Measurements from ENCODE around the gene PUSL1.

Gene PUSL1, protein sequence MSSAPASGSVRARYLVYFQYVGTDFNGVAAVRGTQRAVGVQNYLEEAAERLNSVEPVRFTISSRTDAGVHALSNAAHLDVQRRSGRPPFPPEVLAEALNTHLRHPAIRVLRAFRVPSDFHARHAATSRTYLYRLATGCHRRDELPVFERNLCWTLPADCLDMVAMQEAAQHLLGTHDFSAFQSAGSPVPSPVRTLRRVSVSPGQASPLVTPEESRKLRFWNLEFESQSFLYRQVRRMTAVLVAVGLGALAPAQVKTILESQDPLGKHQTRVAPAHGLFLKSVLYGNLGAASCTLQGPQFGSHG

DNA sequence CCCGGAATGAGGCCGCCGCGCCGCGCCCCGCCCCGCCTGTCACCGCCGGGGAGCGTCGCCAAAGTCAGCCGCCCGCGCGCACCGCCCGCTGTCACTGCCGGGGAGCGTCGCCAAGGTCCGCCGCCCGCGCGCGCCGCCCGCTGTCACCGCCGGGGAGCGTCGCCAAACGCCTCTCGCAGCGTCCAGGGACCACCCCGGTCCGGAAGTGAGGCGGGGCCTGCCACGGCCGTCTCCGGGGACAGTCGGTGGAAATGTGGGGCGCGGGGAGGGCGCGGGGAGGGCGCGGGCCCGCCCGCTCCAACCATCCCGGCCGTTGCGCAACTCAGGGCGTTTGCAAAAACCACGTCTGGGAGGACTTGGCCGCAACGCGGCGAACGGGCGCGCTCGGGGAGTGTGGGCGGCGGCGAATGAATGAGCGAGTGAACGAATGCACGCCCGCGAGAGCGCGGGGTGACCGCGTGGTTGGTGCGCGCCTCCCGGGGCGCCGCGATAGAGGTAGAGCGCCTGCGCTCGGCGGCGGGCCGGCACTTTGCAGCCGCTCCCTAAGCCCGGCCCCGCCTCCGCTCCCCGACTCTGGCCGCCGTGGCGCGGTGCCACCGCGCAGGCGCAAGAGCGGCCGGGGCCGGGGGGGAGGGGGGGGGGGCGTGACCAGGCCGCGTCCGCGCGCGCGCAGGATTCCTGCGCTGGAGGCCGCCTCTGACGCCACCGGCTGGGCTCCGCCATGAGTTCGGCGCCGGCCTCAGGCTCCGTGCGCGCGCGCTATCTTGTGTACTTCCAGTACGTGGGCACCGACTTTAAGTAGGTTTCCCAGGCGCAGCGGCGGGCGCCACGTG is at the start of gene PUSL1, which contains the start of gene ACAP3:
Gene PUSL1, plus strand, starts transcription at position 675 of the 833 bp plus-strand sequence. Its CDS starts 47 bp downstream, at position 722.
Gene ACAP3, minus strand, starts transcription at position 8 of the 833 bp plus-strand sequence. CDS start 115 bp downstream, outside the sequence.
- peak; percentile 81 for DNase-seq (ENCODE audit: low spot score)
- no peak for FAIRE-seq

DNA sequence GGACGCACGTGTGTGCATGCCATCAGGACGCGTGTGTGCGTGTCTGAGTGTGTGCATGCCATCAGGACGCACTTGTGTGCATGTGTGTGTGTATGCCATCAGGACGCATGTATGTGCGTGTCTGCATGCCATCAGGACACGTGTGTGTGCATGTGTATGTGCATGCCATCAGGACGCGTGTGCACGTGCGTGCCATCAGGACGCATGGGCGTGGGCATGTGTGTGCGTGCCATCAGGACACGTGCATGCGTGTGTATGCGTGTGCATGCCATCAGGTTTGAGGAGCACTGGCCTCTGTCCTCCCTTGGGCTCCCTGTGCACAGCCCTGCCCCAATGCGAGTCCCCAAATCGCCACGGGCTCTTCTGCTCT is 49.3 kb upstream of the PUSL1 start:
- DNase-seq (ENCODE audit: low spot score) (no peak), FAIRE-seq (no peak)

DNA sequence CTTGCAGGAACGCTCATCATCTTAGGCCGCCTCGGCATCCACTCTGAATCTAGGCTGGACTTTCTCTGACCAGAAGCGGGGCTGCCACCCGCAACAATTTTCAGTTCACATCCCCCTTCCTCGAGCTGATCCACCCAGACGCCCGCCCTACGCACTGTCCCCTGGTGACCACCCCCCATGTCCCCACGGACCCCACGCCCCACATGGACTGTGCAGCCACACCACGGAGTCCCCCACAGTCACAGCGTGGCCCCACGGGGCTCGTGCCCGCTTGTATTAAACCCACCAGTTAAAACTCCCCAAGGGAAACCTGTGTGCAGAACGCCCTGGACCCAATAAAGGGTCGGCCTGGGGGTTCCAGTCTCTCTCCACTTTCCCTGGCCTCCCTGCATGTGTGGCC is 48.9 kb upstream of the PUSL1 start:
- no peak for DNase-seq (ENCODE audit: low spot score)
- FAIRE-seq: no peak

DNA sequence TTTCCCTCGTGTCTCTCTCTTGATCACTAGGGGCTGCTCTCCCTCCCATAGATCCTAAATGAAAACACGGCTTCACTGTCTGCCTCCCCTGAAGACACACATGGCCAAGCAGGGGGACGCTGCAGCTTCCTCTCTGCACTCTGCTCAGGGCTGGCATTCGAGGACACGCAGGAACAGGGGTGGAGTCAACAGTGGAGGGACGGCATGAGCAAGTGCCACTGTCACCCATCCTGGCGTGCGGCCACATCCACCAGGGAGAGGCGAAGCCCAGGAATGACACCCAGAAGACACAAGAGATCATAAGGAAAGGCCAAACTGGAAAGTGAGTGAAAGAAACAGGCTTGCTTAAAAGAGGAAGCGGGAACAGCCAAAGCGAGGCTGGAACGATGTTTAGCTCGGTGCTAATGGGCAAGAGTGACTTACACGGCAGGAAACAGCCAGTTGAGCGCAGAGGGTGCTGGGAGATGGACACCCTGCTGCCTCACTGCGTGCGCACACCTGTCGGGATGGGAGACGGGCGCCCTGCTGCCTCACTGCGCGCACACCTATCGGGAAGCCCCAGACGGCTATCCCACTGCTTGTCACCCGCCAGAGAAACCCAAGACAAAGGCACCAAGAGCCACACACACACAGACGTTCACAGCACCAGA is 48.3 kb upstream of the PUSL1 start:
- no peak for FAIRE-seq
- DNase-seq (ENCODE audit: low spot score): no peak

DNA sequence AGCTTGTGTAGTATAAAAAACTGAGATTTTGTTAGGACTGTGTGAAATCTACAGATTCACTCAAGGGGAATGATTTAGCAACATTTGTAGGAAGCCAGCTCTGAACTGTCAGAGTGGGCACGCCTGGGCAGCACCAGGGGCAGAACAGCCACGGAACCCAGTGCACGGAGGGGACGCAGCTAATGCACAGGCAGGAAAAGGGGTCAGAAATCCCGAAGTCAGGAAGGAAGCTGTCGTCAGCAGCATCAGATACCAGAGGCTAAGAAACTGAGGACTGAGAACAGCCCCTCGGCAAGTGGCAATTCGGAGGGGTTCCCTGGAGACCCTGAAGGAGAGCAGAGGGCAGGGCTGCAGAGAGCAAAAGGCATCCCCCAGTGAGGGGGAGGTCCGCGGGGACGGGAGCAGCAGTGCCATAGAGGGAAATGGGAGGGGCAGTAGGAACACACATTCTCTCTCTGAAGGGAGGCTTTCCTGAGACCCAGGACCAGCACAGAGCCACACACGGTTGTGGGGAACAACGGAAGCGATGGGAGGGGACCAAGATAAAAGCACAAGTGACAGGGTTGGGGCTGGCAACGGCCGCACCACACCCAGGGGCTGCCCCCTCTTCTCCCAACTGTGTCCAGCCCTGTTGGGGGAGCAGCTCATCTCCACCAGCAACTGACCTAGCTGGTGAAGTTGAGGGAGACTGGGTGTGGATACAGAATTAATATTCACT is 47.4 kb upstream of the PUSL1 start:
- FAIRE-seq (no peak), DNase-seq (ENCODE audit: low spot score) (no peak)

DNA sequence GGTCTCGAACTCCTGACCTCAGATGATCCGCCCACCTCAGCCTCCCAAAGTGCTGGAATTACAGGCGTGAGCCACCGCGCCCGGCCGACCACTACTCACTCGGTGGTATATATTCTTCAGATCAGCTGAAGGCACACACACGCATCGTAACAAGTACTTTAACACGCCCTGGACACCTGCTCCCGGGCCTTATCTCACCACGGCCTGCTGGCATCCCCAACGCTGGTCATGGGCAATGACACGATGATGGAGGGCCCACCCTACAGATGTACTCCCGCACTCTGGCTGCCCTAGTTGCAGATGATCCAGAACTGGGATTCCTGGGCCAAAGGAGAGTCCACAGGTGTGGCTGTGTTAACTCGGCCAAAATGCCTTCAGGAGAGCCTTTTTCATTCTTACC is 46.3 kb upstream of the PUSL1 start:
- FAIRE-seq (no peak), DNase-seq (ENCODE audit: low spot score) (no peak)

DNA sequence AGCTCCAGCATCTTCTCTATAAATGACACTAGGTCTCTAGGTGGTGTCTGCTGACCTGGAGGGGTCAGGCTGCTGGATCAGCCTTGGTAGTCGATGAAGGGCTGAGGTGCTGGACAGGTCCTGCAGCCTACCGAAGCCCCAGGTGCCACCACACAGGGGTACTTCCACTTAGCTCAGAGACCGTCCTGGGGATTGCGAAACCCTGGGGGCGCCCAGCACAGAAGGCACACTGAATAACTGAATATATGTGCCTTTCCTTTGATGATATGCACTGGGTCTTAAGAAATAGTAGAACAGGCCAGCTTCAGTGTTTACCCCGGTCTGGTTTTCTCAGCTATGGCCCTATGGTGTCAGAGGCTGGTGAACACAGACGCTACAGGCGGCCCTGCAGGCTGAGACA is 45.6 kb upstream of the PUSL1 start:
- FAIRE-seq (no peak), DNase-seq (ENCODE audit: low spot score) (no peak)

DNA sequence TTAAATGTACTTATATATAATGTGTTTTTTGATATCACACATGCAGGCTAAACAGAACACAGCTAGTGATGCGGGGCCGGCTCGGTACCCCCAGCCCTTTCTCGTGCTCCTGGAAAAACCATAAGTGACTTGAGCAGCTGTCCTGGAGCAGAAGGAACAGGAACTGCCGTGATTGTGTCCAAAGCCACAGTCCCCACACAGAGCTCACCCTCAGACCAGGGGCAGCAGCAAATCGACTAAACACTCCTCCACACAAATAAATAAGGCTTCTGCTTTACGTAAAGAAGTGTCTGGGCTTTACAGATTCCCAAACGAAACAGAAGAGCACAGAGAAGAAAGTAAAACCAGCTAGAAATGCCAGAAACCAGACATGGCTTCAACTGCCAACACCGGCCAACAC is 44.4 kb upstream of the PUSL1 start:
- no peak for FAIRE-seq
- DNase-seq (ENCODE audit: low spot score): no peak

DNA sequence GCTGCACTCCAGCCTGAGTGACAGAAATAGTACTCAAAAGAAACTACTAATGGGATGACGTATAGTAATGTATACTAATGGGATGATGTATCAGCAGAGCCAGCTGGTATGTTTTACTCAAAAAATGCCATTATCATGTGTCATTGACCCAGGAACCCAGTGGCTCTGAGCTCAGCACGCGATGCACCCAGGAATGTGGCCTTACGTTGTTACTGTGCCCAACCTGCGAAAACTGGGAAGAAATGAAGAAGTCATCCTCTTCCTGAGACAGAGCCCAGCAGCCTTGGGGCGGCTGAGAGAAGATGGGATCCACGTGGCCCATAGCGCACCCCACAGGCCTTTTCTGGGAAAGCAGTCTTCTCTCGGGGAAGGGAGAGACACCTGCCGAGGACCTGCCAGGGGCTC is 43.5 kb upstream of the PUSL1 start:
- FAIRE-seq (peak; percentile 97), DNase-seq (ENCODE audit: low spot score) (peak; percentile 99)

DNA sequence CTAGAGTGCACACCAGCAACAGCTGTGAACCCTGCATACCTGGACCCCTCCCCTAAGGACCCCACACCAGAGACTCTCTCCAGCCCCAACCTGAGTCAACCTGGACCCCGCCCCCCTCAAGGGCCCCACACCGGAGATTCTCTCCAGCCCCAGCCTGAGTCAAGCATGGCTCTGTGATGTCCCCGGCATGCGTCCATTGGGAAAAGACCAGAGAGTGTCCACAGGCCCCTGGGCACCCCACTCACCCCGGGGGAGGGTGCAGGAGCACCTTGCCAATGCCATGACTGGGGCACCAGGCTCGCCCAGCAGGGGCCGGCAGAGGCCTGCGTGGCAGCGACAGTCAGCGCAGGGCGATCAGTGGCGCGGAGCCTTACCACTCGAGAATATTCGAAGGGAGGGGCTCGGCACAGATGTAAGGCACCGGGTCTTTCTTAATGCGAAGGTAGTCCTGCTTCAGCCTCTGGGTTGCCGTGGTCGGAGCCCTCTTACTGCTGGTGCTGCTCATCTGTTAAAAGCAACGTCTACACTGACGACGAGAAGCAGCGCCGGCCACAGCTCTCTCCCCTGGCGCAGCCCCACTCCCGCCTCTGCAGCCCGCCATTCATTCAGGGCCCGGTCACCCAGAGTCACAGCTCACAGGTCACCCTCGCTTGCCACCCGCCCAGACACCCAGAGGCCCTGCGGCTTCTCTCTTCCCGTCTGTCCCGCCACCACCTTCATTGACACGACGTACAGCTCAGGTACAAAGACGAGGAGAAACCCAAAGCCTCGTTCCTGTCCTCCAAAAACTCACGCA is 40.7 kb upstream of the PUSL1 start:
- no peak for FAIRE-seq
- no peak for DNase-seq (ENCODE audit: low spot score)

DNA sequence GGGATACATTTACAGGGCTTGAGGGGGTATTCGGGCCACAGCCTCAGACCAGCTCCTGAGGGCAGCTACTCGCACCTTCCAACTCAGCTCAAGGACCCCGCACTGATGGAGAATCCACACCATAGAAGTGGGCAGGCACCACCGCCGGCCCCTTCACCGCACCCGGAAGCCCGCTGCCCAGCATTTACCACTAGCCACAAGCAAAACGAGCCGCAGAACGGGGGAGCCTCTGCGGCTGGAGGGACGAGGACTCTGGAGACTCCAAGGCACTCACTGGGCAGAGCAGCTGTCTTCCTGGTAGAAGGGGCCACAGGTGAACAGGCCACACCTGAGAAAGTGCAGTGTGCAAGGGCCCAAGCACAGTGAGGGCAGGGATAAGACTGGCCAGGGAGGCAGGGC is 40.1 kb upstream of the PUSL1 start:
- no peak for FAIRE-seq
- DNase-seq (ENCODE audit: low spot score): no peak

DNA sequence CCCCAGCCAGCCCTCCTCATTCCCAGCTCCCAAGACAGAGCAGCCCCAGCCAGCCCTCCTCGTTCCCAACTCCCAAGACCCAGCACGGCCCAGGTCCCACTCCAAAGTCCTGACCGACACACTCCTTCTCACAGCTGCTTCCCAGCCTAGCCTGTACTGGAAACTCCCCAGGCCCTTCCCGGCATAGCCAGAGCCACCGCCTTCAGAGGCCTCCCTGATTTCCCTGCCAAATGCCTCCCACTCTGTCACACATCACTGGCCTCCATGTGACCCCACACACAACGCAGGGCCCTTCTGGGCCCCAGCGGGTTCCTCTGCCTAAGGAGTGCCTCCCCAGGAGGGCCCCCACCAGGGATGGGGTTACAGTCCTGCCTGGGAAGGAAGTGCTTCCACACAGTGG is 37.6 kb upstream of the PUSL1 start:
- no peak for FAIRE-seq
- no peak for DNase-seq (ENCODE audit: low spot score)

DNA sequence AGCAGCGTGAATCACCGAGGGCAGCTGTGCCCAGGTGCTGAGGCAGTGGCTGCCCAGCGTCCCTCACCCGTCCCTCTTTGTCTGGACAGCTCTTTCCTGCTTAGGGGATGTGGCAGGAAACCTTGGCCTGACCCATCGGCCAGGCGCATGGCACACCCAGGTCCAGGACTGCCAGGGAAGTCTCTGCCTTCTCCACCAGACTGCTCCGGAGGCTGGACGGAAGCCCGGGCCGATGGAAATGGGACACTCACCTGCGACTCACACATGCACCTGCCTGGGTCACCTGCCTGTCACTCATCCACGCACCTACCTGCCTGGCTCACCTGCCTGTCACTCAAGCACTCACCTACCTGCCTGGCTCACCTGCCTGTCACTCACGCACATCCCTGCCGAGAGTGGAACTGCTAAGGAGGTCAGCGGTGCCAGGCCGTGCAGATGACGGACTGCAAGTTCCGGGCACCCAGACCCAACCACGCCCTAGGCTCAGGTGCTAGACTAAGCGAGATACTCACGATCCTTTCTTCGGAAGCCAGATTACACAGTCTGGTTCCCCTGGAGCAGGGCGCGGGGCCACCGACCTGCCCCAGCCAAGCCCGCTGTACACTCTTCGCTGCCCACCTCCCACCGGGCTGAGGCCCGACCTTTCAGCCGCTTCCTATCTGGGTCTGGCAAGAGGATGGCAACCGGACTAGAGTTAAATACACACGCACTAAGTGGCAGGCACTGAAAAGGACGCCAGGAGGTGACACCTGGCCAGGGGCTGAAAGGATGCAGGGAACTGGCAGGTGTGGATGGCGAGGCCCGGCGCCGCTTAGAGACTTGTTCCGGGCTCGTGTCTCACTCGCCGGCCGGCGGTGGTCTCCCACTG is 35.8 kb upstream of the PUSL1 start:
- FAIRE-seq (no peak), DNase-seq (ENCODE audit: low spot score) (peak; percentile 31)

DNA sequence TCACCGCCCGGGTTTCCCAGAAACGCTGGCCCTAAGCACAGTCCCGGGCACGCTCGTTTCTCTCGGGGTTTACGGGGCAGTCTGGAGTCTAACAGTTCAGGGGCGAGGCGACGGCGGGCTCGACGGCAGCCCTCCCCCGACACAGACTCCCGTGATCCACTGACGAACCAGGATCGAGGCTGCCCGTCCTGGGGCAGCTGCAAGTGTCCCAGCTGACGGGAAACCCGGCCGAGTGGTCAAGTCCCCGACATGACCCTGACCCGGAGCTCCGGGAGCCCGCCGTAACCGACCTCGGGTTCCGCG is 35.2 kb upstream of the PUSL1 start:
- DNase-seq (ENCODE audit: low spot score): no peak
- FAIRE-seq: no peak

DNA sequence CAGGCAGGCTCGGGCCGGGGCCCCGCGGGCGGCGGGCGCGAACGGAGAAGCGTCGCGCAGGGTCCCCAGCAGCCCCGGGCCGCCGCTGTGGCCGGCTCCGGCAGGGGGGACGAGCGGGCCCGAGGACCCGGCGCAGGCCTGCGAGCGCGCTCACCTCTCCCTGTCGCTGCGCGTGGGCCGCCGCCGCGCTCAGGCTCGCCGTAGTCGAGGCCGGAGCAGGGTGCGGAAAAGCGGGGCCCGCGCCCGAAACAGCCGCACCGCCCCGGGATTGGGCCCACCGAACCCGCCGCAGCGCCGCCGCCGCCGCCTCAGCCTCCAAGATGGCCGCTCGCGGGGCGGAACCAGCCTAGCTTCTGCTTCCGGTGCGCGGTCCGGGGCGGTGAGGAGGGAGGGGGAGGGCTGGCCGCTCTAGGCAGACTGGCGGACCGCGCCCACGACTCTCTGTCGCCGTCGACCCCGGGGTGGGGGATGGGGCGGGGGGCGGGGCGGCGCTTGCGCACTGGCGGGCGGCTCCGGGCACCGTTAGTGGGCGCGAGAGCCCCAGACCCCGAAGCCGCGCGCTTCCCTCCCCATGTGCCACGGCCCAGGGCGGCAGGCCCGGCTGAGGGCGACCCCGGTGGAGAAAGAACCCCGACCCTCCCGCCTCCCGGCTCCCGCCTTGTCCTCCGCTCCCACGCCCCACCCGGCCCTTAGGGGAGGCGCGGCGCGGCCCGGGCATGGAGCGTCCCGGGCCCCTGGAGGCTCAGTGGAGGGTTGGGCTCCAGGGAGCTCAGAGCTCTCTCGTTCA is 34.7 kb upstream of the PUSL1 start, which contains the start of gene UBE2J2:
Gene UBE2J2, minus strand, starts transcription at position 343 of the 787 bp plus-strand sequence. CDS start 5,862 bp downstream, outside the sequence.
- DNase-seq (ENCODE audit: low spot score) (peak; percentile 74), FAIRE-seq (no peak)

DNA sequence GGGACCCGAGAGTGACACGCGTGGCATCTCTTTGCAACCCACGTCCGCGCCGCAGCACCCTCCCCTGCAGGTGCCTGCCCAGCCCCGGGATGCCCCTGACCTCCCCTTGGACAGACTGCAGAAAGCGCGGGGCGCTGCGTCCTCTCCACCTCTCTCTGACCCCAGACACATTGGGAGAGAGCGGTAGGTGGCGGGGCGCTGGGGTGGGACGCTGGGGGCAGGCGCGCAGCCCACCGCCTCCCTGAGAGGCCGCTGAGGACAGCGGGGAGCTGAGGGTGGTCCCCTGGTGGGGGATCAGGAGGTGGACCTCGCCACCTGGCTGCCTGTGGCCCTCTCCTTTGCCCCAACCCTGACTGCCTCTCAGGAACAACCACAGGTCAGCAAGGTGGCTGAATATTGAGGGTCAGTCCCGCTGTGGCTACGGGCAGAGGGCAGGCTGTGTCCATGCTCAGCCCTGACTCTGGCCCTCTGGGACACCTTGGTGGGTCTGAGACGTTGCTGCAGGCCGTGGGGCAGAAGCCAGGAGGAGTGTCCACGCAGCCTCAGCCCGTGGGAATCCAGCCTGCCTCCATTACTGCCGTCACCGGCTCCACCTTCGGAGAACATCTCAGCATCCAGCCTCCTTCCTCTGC is 34.0 kb upstream of the PUSL1 start:
- no peak for FAIRE-seq
- no peak for DNase-seq (ENCODE audit: low spot score)

DNA sequence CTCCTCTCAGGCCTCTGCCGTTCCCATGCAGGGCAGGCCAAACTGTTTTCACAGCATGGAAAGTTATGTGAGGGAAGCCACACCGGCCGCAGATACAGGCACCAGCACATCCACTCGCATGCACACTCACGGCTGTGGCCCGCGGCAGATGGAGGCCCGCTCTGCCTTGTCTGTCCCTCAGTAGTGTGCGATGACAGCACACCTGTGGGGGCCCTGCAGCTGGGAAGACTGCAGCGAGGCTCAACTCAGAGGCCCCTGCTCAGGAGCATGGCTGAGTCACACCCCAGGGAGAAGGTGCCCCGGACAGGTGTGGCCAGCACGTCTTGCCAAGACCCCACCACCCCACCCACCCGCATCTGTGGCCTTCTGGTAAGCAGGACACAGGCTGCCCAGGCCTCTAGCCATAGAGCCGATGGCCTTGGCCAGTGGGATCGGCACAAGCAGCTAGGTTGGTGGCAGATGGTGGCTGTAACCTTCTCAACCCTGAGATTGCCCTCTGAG is 33.4 kb upstream of the PUSL1 start:
- DNase-seq (ENCODE audit: low spot score) (no peak), FAIRE-seq (no peak)

DNA sequence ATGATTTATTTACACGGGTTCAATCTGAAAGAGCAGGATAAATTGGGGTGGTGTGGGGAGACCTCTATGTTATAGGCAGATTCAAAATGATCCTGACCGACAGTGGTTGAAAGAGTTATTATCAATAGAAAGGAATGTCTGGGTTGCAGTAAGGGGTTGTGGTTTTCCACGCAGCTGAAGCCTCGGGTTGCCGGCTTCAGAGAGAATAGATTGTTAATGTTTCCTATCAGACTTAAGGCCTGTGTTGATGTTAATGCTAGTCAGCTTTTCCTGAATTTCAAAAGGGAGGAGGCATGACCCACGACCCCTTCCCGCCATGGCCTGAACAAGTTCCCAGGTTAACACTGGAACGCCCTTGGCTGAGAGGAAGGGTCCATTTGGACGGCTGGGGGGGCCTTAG is 32.6 kb upstream of the PUSL1 start:
- DNase-seq (ENCODE audit: low spot score) (no peak), FAIRE-seq (no peak)

Measured in RCC 7860 (cell line).